ENCODE results near the gene PREB.

GRCh38 chr2:27096748-27097297 lies 37.6 kb downstream of the PREB start:
- TF ChIP-seq SIN3A (IDR thresholded peaks at IDR 0.05; ENCODE audit: borderline replicate concordance, insufficient read depth, low read length) (no peak), TAF1 (IDR thresholded peaks at IDR 0.05; ENCODE audit: borderline replicate concordance, insufficient read depth, low read length) (no peak), REST (IDR thresholded peaks at IDR 0.05; ENCODE audit: insufficient read depth in 1 of 2, low read depth in 2 of 2, low read length in 2 of 2) (no peak), POLR2AphosphoS5 (IDR thresholded peaks at IDR 0.05; ENCODE audit: low read depth, low read length) (no peak)

Data from PFSK-1 (cell line).